Endothelial cell of umbilical vein (primary cell): ENCODE measurements around the gene ZNF474. TPM values are rescaled to one million over a fixed set of nuclear protein-coding genes. Genes with fewer than 3 reads are reported as not detected.
A peak's percentile ranks its signal among the peaks of the same experiment; 100 is the strongest.

Experiments
- BruUV-seq: library from RNA; stranded (reverse); fragments of 400-500 nt; replicated peaks from 2 replicates; lab custom pipeline; 2021; lab: Mats Ljungman, UMichigan
- CTCF ChIA-PET: fragments of 300-600, 350-600 bp; sonication (Branson Sonifier 250); formaldehyde crosslinking; loops from one replicate; lab custom pipeline; 2021; ENCODE audit warnings: antibody characterized with exemption, inconsistent platforms; lab: Charles Lee
- POLR2A ChIA-PET: fragments of 300-600, 350-600 bp; sonication (Branson Sonifier 250); formaldehyde crosslinking; loops from one replicate; lab custom pipeline; 2021; ENCODE audit warnings: antibody characterized with exemption, inconsistent platforms; lab: Charles Lee
- DNase-seq: peaks from one replicate; pipeline ENCODE4 v3.0.0-alpha.2; 2011; ENCODE audit warnings: low read depth, low spot score
- FAIRE-seq: peaks from 2 replicates; lab custom pipeline; 2011; peaks lifted over from hg19 to GRCh38; lab: Jason Lieb, UNC
- H2AFZ ChIP-seq: 2 replicates; pipeline ENCODE4 v1.6.0; 2012; ENCODE audit warnings: low read depth, low read length, control low read depth, inconsistent platforms
- H3K27ac ChIP-seq: 2 replicates; pipeline ENCODE4 v1.5.1; 2011; ENCODE audit warnings: low read depth, mild to moderate bottlenecking, control low read depth, low read length, moderate library complexity; ENCODE audit not compliant: insufficient read depth
- H3K27me3 ChIP-seq, 2 experiments: 2 replicates each; pipeline versions ENCODE4 v1.6.0 to v1.6.1; 2011; ENCODE audit warnings: low read length in 2 of 2, mixed read lengths in 1 of 2; ENCODE audit not compliant: control insufficient read depth in 2 of 2, insufficient read depth in 2 of 2
- H3K36me3 ChIP-seq, 2 experiments: 2 replicates in 1 of 2; 3 replicates in 1 of 2; pipeline ENCODE4 v1.5.1; 2011; ENCODE audit warnings: low read length in 2 of 2, mild to moderate bottlenecking in 1 of 2, moderate library complexity in 1 of 2; ENCODE audit not compliant: control insufficient read depth in 2 of 2, insufficient read depth in 2 of 2; ENCODE audit errors: extremely low read depth in 1 of 2
- H3K4me1 ChIP-seq: 3 replicates; pipeline ENCODE4 v1.5.1; 2011; ENCODE audit warnings: mild to moderate bottlenecking, low read length; ENCODE audit not compliant: control insufficient read depth, insufficient read depth; ENCODE audit errors: extremely low read depth
- H3K4me2 ChIP-seq: 2 replicates; pipeline ENCODE4 v1.6.1; 2011; ENCODE audit warnings: low read length, control low read depth, mixed read lengths; ENCODE audit not compliant: insufficient read depth
- H3K4me3 ChIP-seq, 3 experiments: fragments of 200-600 bp in 1 of 3; sonication (generic), shearing (Covaris generic) in 1 of 3; replicated peaks in 1 of 3; 2 replicates each; pipeline ENCODE4 v1.5.1; 2011 to 2016; ENCODE audit warnings: control low read depth in 3 of 3, low read length in 3 of 3, mild to moderate bottlenecking in 2 of 3, inconsistent platforms in 1 of 3, low read depth in 1 of 3, moderate library complexity in 1 of 3; ENCODE audit not compliant: insufficient read depth in 1 of 3
- H3K79me2 ChIP-seq: 2 replicates; pipeline ENCODE4 v1.6.0; 2012; ENCODE audit warnings: low read length, inconsistent platforms; ENCODE audit not compliant: control insufficient read depth, insufficient read depth
- H3K9ac ChIP-seq: replicated peaks from 2 replicates; pipeline ENCODE3; 2011; ENCODE audit warnings: low read length, control low read depth; ENCODE audit not compliant: insufficient read depth; ENCODE audit errors: extremely low read depth
- H3K9me1 ChIP-seq: replicated peaks from 3 replicates; pipeline ENCODE4 v1.6.0; 2011; ENCODE audit warnings: mild to moderate bottlenecking, low read length; ENCODE audit not compliant: control insufficient read depth, insufficient read depth; ENCODE audit errors: extremely low read depth
- H3K9me3 ChIP-seq: replicated peaks from 2 replicates; pipeline ENCODE4 v1.5.1; 2012; ENCODE audit warnings: low read length, inconsistent platforms; ENCODE audit not compliant: control insufficient read depth, insufficient read depth
- H4K20me1 ChIP-seq: replicated peaks from 2 replicates; pipeline ENCODE3; 2011; ENCODE audit warnings: mild to moderate bottlenecking, low read length; ENCODE audit not compliant: control insufficient read depth, insufficient read depth; ENCODE audit errors: extremely low read depth
- EZH2 ChIP-seq: IDR thresholded peaks from 2 replicates; pipeline ENCODE4 v1.6.1; 2012; ENCODE audit warnings: borderline replicate concordance, low read depth, mild to moderate bottlenecking, moderate library complexity, low read length, inconsistent platforms; ENCODE audit not compliant: severe bottlenecking
- FOS ChIP-seq: IDR thresholded peaks from 2 replicates; pipeline ENCODE4 v1.6.1; 2011; ENCODE audit warnings: mild to moderate bottlenecking, low read length, moderate library complexity, borderline replicate concordance; ENCODE audit not compliant: insufficient read depth
- GATA2 ChIP-seq: IDR thresholded peaks from 2 replicates; pipeline ENCODE4 v1.7.0; 2011; ENCODE audit warnings: low read depth, mild to moderate bottlenecking, moderate library complexity, mixed read lengths, low read length; ENCODE audit not compliant: insufficient read length, insufficient read depth
- JUN ChIP-seq: IDR thresholded peaks from 2 replicates; pipeline ENCODE4 v1.6.1; 2011; ENCODE audit warnings: borderline replicate concordance, low read depth; ENCODE audit not compliant: insufficient read length, insufficient read depth
- MYC ChIP-seq: IDR thresholded peaks from one replicate; pipeline ENCODE4 v1.6.1; 2011; ENCODE audit warnings: mild to moderate bottlenecking, low read depth, low read length
- POLR2A ChIP-seq: IDR thresholded peaks from 2 replicates; pipeline ENCODE4 v1.6.1; 2012; ENCODE audit warnings: low read depth, mild to moderate bottlenecking, control low read depth, low read length
- POLR2AphosphoS5 ChIP-seq: IDR thresholded peaks from 2 replicates; pipeline ENCODE4 v1.6.1; 2012; ENCODE audit warnings: low read depth, mild to moderate bottlenecking, control low read depth, low read length, moderate library complexity; ENCODE audit not compliant: insufficient read depth
- dilution Hi-C: fragments of 300-500 bp; cut with MboI; formaldehyde crosslinking; loops from one replicate; pipeline ENCODE4 v1.15.0; 2019; ENCODE audit warnings: low sequenced_read_pairs; ENCODE audit not compliant: extremely low pct_ligation_motif_present
- intact Hi-C: fragments of 100-400 bp; cut with micrococcal nuclease; formaldehyde crosslinking; loops from one replicate; pipeline ENCODE4 v1.10.0; 2022
- polyA plus RNA-seq, 4 experiments: library from polyadenylated mRNA; depleted of rRNA in 3 of 4; stranded (reverse) in 3 of 4; unstranded in 1 of 4; fragments of >200 nt; gene quantifications; 2 replicates each; pipeline versions ENCODE4 v1.2.1 to v1.2.3, GENCODE V29; 2011 to 2012; ENCODE audit warnings: missing spikeins in 1 of 4
- total RNA-seq: library from RNA; stranded (reverse); gene quantifications from 2 replicates; pipeline ENCODE4 v1.2.3, GENCODE V29; 2021
- TF ChIP-seq, protein P1 (sequence below), 2 donors: IDR thresholded peaks; 1 replicate in 1 of 2; 2 replicates in 1 of 2; pipeline ENCODE4 v1.5.1; 2011; ENCODE audit warnings: low read length in 2 of 2, mild to moderate bottlenecking in 2 of 2, moderate library complexity in 2 of 2, control low read depth in 1 of 2, inconsistent platforms in 1 of 2, low read depth in 1 of 2; ENCODE audit not compliant: insufficient read depth in 1 of 2; ENCODE audit errors: extremely low read depth in 1 of 2
- TF ChIP-seq, protein P2 (sequence below): IDR thresholded peaks from 2 replicates; pipeline ENCODE4 v1.6.1; 2011; ENCODE audit not compliant: insufficient read depth, insufficient read length

Gene ZNF474
- total and polyA plus RNA-seq, 2 donors (not counting 3 experiments of a cell fraction or from before 2014, with no cell fraction given) = 0.03 TPM; not detected in 1

DNA sequence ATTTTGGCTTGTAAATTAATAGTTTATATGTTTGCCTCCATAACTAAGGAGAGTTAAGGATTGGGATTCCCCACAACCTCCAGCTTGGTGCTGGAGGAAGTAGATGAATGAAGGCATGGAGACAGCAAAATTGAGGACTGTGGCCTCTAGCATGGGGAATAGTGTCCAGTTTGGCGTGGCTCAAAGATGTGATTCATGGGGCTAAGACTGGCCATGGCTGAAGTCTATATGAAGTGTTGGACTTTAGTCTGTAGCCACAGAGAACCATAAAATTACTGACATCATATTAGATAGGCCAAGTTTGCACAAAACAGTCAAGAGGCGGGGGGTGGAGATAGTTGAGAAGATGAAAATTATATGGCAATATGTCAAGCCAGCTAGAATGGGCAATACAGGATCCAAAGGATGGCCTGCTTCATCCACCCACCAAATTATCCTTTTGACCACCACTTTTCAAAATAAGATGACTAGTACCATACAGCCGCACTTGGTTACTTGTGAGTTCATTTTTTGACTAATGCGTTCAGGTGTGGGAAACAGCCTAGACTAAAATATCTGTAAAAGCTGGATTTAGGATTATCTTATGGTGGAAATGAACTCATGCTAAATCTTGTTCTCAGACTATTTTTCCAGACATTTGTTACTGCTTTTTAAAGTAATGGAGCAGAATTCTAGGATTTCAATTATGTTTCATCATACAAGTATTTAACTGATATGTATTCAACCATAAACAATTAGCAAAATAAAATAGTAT, 40.2 kb downstream of the ZNF474 start:
- H4K20me1 ChIP-seq = no peaks in the 10 kb centered on the region
- BruUV-seq = no TSS peak
- FAIRE-seq (peak; percentile 21), DNase-seq (no peak)
- POLR2A ChIA-PET = no interaction called here
- no peaks in the 10 kb centered on the region for H3K9me1 ChIP-seq
- no peaks in the 10 kb centered on the region for H3K9me3 ChIP-seq
- TF ChIP-seq MYC = no peak
- no peak for TF ChIP-seq EZH2
- no peak for TF ChIP-seq FOS
- no peak for TF ChIP-seq GATA2
- no peak for TF ChIP-seq POLR2AphosphoS5
- TF ChIP-seq, protein P1, sequence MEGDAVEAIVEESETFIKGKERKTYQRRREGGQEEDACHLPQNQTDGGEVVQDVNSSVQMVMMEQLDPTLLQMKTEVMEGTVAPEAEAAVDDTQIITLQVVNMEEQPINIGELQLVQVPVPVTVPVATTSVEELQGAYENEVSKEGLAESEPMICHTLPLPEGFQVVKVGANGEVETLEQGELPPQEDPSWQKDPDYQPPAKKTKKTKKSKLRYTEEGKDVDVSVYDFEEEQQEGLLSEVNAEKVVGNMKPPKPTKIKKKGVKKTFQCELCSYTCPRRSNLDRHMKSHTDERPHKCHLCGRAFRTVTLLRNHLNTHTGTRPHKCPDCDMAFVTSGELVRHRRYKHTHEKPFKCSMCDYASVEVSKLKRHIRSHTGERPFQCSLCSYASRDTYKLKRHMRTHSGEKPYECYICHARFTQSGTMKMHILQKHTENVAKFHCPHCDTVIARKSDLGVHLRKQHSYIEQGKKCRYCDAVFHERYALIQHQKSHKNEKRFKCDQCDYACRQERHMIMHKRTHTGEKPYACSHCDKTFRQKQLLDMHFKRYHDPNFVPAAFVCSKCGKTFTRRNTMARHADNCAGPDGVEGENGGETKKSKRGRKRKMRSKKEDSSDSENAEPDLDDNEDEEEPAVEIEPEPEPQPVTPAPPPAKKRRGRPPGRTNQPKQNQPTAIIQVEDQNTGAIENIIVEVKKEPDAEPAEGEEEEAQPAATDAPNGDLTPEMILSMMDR (IDR thresholded peaks at IDR 0.05; ENCODE audit: extremely low read depth in 1 of 2, insufficient read depth in 1 of 2, low read depth in 1 of 2, low read length in 2 of 2) = no peak
- no peak for TF ChIP-seq POLR2A
- TF ChIP-seq, protein P2, sequence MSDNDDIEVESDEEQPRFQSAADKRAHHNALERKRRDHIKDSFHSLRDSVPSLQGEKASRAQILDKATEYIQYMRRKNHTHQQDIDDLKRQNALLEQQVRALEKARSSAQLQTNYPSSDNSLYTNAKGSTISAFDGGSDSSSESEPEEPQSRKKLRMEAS = no peak
- no peak for TF ChIP-seq JUN
- H3K27me3 ChIP-seq = no peaks in the 10 kb centered on the region
- intact Hi-C loops (no loop called here), dilution Hi-C loops (no loop called here)
- H2AFZ ChIP-seq = no peak overlapping the region
- H3K4me2 ChIP-seq = no peak overlapping the region
- no peaks in the 10 kb centered on the region for H3K36me3 ChIP-seq
- no peak overlapping the region for H3K9ac ChIP-seq
- no peaks in the 10 kb centered on the region for H3K4me1 ChIP-seq
- no peak overlapping the region for H3K4me3 ChIP-seq
- H3K27ac ChIP-seq = no peak overlapping the region
- no peaks in the 10 kb centered on the region for H3K79me2 ChIP-seq
- CTCF ChIA-PET = interaction anchor here (1.4 to 1.7 kb wide), 3 partner anchors 12 to 26 kb away, joined by 3 to 12 read pairs (median 5); no protein-coding TSS in a partner anchor
